ENCODE data around the gene GRIA4.
"Not testable (repeated sequence)": the region's sequence is repeated elsewhere in the genome, so short reads cannot be mapped to it uniquely, and the experiment has no call there.

The GRIA4 gene

DNA sequence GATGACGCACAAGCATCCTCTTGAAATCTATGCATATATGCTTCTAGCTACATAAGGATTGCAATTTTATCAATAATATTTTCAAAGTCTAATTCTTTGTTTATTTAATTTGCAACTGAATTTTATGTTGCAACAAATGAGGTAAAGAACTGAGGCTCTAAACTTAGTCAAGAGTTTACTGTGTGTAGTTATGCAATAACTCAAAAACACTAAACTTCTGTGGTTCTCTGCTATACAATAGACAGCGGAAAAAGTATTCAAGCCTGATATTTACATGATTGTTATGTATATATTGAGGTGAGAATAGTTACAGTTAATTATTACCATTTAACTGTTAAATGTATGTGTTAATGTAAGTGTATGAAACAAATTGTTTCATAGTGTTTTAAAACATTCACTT is 379.3 kb downstream of the GRIA4 start:
- DNase-seq (ENCODE audit: low read depth in 2 of 2, low spot score in 1 of 2): no peak

DNA sequence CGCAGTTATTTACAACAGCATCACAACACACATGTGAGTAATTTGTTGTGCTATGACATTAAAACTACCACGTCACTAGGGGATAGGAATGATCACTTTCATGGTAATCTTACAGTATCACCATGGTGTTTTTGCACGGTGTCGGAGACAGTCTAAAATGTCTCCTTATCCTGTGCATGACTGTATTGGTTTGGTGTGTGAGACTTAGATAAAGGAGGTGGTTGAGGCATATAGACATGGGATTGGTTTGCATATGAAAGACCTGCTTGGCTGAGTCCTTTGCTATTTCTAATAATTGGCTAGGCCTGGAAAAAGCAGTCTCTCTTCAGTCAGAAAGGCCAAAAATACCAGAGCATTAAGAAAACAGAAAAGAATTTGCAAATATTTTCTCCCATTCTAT is 382.0 kb downstream of the GRIA4 start:
- DNase-seq (ENCODE audit: low read depth in 2 of 2, low spot score in 1 of 2): no peak

DNA sequence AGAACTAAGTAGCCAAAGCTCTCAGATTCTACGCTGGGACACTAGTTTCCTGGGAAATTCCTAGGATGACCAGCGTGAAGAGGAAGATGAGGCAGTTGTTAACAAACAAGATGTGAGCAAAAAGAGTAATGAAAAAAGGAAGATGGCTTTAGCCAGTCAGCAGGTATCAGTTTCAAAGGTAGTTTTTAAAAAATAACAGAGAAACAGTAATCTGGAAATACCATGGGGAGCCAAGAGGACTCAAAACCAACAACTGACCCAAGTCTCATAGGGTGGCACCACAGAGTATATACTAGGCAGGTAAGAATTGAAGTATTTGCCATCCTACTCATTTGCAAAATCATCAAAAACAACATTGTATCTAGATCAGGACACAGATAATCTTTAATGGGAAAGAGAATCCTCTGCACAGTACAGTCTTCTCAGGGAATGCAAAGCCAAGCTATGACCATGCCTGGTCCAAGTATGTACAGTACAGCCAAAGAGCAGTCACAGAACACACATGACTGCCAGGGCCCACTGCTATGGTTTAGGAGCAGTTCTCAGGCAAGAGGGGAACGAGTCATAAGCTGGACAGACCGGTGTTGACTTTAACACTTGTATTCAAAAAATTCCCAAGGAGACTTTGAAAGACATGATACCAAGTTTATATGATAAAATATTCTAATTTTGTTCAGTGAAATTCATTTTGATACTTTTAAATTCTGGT is 391.6 kb downstream of the GRIA4 start:
- no peak for DNase-seq (ENCODE audit: low read depth in 2 of 2, low spot score in 1 of 2)

DNA sequence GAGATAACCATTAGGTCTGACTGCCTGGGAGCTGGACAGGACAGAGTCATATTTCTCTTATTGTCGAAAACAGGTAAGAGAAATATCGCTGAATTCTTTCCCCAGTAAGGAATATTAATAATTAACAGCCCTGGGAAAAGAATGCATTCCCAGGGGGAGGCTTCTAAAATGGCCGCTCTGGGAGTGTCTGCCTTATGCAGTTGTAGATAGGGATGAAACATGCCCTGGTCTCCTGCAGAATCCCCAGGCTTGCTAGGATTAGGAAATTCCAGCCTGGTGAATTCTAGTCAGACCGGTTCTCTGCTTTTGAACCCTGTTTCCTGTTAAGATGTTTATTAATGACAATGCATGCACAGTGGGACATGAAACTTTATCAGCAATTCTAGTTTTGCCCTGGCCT is 393.2 kb downstream of the GRIA4 start:
- DNase-seq (ENCODE audit: low read depth in 2 of 2, low spot score in 1 of 2): not testable (repeated sequence)

DNA sequence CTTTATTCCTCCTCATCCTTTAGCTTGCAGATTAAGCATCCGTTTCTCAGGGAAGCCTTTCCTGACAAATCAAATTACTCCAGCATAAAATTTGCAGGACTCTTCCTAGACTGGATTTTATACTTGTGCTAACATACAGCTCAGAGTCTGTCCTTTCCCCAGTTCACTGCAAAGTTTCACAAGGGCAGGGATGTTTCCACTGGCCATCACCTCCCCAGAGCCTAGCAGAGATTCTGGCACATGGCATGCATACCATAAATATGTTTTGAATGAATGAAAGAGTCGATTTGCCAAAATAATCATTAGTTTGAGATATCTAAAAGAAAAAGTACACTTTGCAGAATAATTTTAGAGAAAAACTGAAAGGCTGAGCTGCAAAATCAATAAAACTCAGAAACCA is 401.6 kb downstream of the GRIA4 start:
- DNase-seq (ENCODE audit: low read depth in 2 of 2, low spot score in 1 of 2): no peak

DNA sequence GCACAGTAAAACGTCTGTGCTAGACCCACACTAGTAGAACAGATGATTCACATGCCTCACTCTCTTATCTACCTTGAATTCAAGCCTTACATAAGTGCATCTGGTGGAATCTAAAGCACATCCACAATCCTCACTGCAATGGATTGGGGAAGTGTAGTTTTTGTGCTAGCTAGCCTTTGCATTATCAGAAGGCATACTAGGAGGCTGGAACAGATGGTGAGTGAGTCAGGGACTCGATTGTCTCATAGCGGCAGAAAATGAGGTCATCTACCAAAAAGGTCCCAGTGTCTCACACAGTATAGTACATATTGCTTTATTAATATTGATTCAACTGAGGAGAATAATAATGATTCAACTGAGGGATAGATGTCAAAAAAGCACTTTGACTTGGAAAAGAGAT is 402.9 kb downstream of the GRIA4 start:
- no peak for DNase-seq (ENCODE audit: low read depth in 2 of 2, low spot score in 1 of 2)

DNA sequence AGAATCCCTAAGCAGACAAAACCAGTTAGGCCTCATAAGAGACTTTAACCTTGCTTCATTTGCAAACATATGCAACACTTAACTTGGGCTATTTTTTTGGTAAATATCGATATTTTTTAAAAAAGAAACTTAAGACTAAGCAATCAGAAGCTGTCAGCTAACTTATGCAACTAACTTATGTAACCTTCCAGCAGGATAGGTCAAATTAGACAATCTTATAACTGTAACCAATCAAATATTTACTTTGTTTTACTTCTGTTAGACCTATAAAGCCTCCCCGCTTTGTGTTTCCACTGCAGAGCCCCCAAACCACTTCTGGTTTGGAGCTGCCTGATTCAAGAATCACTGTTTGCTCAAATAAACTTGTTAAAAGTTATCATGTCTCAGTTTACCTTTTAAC is 404.2 kb downstream of the GRIA4 start:
- DNase-seq (ENCODE audit: low read depth in 2 of 2, low spot score in 1 of 2): no peak

DNA sequence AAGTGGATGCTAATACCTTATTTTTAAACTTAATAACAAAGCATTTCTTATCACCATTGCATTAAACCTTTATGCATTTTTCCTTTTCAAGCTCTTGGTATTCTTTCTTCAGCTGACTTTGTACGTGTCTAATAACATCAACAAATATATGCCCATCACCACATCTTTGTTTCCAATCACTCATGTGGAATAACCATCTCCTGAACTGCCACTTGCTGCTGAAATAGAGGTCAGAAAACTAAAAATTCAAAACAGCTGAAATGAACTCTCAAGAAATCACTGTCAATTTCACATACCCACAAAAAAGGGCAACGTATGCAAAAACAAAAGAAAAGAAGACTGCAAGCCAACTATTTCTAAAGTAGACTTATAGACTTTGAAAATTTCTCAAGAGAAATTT is 404.7 kb downstream of the GRIA4 start:
- DNase-seq (ENCODE audit: low read depth in 2 of 2, low spot score in 1 of 2): no peak

DNA sequence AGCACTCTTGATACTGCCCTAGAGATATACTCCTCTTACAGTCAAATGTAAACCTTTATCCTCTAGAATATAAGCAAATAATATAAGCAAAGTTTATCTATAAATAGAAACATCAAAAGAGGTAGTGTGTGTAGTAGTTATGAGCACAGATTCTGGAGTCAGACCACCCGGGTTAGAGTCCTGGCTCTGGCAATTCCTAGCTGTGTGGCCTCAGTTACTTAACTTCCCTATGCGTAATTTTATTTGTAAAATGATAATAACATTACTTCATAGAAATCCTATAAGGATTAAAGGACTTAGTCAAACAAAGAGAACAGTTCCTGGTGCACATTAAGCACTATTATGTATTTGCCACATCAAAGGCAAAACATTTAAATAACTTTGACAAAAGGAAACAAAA is 405.2 kb downstream of the GRIA4 start:
- DNase-seq (ENCODE audit: low read depth in 2 of 2, low spot score in 1 of 2): no peak

DNA sequence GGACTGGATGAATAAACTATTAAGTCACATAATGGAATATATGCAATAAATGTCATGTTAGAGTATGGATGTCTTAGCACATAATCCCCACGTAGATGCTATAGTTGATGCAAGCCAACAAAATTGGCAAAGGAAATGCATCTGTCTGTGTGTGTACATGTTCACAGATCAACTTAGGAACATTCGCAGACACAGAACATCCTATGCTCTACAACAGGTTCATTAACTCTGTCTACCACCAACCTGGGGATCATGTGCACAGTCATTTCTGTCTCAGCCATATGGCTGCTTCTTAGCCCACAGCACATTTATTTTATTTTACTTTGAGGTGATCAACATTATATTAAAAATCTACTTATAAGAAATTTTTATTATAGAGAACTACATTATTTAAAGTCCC is 407.2 kb downstream of the GRIA4 start:
- no peak for DNase-seq (ENCODE audit: low read depth in 2 of 2, low spot score in 1 of 2)

DNA sequence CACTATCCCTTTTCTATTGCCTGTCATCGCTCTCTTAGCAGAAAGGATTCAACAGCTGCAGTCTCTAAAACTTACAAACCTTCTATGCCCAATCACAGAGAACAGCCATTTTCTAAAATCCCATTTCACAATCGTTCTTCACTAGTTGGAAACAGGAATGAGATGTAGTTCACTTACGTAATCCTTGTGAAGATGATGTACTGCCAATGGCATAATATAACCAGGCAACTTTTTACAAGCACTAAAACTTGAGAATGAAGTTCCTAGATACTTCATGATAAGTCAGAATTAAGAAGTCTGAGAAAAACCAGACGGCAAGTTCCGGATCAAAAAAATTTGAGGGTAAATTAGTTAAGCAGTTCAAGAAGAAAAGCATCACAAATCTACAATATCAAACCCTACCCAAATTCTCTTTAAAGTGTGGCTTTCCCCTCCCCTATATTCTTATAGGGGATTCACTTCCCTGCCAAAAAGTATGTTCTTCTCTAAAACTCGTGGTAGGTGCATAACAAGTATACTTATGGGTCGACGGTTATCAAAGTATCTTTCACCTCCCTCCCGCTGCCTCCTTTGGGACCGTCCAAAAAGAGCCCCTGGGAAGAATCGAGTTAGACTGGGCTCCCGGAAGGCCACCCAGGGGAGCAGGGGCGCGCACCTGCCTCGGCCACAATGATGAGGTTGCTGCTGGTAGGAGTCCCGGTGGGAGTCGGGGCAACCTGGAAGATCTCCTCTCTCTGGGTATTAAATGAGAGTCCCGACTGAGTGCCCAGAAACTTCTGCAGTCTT is 411.5 kb downstream of the GRIA4 start:
- DNase-seq (ENCODE audit: low read depth in 2 of 2, low spot score in 1 of 2): no peak

DNA sequence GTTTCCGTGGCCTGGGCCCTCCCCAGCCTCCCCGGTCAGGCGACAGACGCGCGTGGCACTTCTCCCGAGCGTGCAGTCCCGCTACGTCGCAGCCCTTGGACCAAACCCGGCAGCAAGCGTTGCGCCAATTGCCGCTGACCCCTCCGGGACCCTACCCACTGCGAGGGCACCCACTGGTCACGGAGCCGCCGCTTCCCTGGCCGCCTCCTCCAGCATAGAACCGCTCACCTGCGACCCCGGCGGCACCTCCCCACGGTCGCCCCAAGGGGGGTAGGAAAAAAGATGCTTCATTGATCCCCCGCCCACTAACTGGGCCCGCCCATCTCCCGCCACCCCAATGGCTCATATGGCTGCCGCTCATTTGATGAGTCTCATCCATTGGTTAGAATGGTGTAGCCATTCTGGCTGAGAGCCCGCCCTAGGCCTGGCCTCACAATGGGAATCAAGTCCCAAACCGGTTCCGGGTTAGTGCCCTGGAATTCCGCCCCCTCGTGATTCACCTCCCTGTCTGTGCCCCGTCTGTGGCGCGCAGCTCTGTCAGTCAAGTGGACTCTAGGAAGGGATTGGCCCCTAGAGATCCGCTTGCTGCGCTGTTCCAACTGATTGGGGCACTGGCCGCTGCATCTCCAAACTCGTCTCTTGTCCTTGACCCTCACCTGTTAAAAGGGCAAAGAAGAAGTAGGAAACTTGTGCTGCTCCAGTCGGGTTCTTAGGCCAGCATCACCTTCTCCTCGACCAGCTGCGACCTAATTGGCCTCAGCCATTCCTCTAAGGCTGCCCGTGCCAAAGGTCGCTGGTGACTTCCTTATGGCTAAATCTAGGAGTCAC is 412.3 kb downstream of the GRIA4 start, which contains the start of gene MSANTD4:
MSANTD4 (minus strand) TSS at position 274 of the 828 bp plus-strand sequence. CDS start 11,323 bp downstream, outside the sequence.
- DNase-seq (ENCODE audit: low read depth in 2 of 2, low spot score in 1 of 2): peak; percentile 92 to 96

DNA sequence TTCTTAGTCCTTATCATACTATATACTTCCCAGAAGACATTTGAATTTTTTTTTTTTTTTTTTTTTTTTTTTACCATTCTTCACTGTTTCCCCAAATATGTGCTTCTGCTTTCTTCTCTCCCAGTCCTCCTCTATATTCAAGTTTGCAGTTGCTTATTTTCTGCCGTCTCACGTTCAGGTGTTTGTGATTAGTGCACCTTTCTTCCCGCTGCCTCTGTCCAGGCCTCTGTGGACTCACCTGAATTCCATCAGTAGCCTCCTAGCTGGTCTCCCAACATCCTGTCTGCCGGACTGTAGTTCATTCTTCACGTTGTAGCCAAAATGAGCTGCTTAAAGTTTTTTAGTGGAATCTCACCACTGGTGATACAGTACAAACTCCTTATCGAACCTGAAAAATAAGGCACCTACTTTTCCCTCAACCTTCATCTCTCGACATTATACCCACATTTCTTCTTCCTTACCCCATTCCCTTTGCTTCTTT is 413.0 kb downstream of the GRIA4 start:
- DNase-seq (ENCODE audit: low read depth in 2 of 2, low spot score in 1 of 2): no peak

DNA sequence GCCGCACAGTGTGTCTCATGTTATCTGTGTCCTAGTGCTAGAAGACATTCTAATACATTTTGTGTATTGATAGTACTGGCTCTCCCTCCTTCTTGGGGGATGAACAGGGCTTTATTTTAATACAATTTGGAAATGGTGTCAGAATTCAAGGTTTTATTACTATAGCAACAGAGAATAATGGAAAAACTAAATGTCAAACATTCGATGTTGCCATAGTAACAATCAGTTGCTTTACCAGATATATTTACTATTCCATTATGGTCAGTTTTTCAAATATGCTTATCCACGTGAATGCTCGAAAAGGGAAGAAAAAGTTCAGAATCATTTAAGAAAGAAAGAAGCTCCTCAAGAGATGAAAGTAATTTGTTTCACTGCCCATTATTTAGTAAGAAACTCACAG is 420.7 kb downstream of the GRIA4 start:
- no peak for DNase-seq (ENCODE audit: low read depth in 2 of 2, low spot score in 1 of 2)

DNA sequence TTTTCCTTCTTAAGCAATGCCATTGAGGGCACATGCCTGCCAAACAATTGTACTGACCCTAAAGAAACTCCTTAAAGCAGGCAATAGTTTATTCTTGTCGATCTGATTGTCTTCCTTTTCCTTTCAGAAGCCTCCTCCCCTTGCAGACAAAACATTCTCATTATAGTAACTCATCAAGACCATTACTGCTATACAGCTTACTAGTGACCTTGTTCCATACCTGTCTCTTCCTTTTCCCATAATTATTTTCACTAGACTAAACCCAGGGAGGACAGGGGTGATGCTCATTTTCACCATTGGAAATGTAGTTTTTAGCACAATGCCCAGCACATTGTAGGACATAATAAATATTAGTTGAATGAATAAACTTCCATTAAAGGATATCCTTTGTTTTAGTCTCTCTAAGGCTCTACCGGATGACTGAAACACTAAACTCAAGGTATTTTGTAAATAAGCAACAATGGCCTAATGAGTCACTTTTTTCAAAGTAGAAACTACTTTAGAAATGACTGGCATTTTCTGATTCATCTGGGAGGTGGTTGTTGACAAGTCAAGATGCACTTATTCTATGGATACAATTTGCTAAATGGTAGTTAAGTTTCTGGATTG is 421.4 kb downstream of the GRIA4 start:
- no peak for DNase-seq (ENCODE audit: low read depth in 2 of 2, low spot score in 1 of 2)
